Endothelial cell of umbilical vein (primary cell): Measurements from ENCODE around the gene UROC1.

Source experiments
- CTCF ChIP-seq, 2 donors: IDR thresholded peaks; 1 replicate in 1 of 2; 2 replicates in 1 of 2; pipeline ENCODE4 v1.5.1; 2011; ENCODE audit warnings: low read length in 2 of 2, mild to moderate bottlenecking in 2 of 2, moderate library complexity in 2 of 2, control low read depth in 1 of 2, inconsistent platforms in 1 of 2, low read depth in 1 of 2; ENCODE audit not compliant: insufficient read depth in 1 of 2; ENCODE audit errors: extremely low read depth in 1 of 2
- EZH2 ChIP-seq: IDR thresholded peaks from 2 replicates; pipeline ENCODE4 v1.6.1; 2012; ENCODE audit warnings: borderline replicate concordance, low read depth, mild to moderate bottlenecking, moderate library complexity, low read length, inconsistent platforms; ENCODE audit not compliant: severe bottlenecking
- FOS ChIP-seq: IDR thresholded peaks from 2 replicates; pipeline ENCODE4 v1.6.1; 2011; ENCODE audit warnings: mild to moderate bottlenecking, low read length, moderate library complexity, borderline replicate concordance; ENCODE audit not compliant: insufficient read depth
- GATA2 ChIP-seq: IDR thresholded peaks from 2 replicates; pipeline ENCODE4 v1.7.0; 2011; ENCODE audit warnings: low read depth, mild to moderate bottlenecking, moderate library complexity, mixed read lengths, low read length; ENCODE audit not compliant: insufficient read length, insufficient read depth
- MAX ChIP-seq: IDR thresholded peaks from 2 replicates; pipeline ENCODE4 v1.6.1; 2011; ENCODE audit not compliant: insufficient read depth, insufficient read length
- MYC ChIP-seq: IDR thresholded peaks from one replicate; pipeline ENCODE4 v1.6.1; 2011; ENCODE audit warnings: mild to moderate bottlenecking, low read depth, low read length
- POLR2A ChIP-seq: IDR thresholded peaks from 2 replicates; pipeline ENCODE4 v1.6.1; 2012; ENCODE audit warnings: low read depth, mild to moderate bottlenecking, control low read depth, low read length
- POLR2AphosphoS5 ChIP-seq: IDR thresholded peaks from 2 replicates; pipeline ENCODE4 v1.6.1; 2012; ENCODE audit warnings: low read depth, mild to moderate bottlenecking, control low read depth, low read length, moderate library complexity; ENCODE audit not compliant: insufficient read depth

GRCh38 chr3:126463521-126463920 lies 54.1 kb downstream of the UROC1 start:
- TF ChIP-seq CTCF (IDR thresholded peaks at IDR 0.05; ENCODE audit: extremely low read depth in 1 of 2, insufficient read depth in 1 of 2, low read depth in 1 of 2, low read length in 2 of 2): no peak
- no peak for TF ChIP-seq POLR2AphosphoS5
- TF ChIP-seq MYC: no peak
- no peak for TF ChIP-seq POLR2A
- no peak for TF ChIP-seq EZH2
- TF ChIP-seq MAX: no peak
- TF ChIP-seq GATA2: no peak
- no peak for TF ChIP-seq FOS
